CD4-positive, alpha-beta T cell treated with Interferon gamma for 1 hour (primary cell): ENCODE data around the gene NDUFV1.
"Not testable (repeated sequence)": the region's sequence is repeated elsewhere in the genome, so short reads cannot be mapped to it uniquely, and the experiment has no call there.

Experiments
- DNase-seq: peaks from one replicate; pipeline ENCODE4 v3.0.0-alpha.2; 2020

Gene NDUFV1

GRCh38 chr11:67627812-67628624 lies 21.3 kb downstream of the NDUFV1 start:
- DNase-seq: no peak

DNA sequence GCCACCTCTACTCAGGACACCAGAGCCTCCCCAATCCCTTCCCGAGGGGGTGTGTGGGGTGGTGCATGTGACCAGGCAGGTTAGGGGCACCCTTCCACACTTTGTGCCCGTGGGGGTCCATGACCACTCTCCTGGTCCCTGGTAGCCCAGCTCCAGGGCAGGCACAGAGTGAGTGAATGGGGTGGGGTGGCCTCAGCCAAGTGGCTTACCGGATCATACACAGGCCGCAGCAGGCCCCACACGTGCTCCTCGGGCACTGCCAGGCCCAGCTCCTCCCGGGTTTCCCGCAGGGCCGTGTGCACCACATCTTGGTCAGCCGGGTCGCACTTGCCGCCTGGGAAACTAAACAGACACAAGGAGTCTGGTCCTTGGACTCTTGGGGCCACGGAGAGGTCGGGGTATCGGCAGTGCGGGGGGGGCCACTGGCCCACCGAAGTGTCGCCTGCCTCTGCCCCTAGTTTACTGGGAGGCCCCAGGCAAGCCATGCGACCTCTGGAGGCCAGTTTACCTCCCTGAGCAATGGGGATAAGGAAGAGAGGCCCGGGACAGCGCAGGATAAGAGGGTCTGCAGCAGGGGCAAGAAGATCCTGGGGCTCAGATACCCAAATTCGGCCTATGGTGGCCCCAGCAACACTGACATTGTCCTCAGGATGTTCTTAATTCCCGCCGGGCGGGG lies 22.1 kb downstream of the NDUFV1 start:
- DNase-seq: no peak

DNA sequence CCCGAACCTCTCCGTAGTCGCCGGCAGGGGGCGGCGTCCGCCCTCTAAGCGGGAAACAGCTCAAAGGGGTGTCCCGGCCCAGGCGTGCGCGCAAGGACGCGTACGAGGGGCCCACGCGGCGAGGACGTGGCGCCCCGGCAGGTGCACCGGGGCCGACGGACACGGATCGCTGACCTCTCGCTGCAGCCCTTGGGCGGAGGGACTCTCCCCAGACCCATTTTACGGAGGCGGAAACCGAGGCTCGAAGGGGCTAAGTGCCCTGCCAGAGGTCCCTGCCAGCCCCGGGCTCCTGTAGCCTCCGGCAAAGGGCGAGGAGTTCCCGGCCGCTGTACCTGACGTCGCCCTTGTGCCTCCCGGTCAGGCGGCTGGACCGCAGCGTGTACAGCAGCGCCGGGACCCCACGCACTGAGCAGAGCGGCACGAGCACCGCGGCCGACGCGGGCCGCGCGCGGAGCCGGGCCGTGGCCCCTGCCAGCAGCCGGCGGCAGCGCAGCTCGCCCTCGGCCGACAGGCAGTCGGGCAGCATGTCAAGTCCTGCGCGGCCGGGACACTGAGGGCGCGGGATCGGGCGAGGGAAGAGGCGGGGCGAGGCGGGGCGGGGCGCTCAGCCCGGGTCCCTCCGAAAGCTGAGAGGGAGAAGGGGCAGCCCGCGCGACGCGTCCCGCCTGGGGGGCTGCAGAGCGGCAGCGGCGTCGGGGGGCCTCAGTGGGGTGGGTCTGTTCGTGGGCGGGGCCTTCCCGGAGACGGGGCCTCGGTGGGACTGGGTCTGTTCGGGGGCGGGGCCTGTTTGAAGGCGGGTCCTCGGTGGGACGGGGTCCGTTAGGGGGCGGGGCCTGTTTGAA lies 22.9 kb downstream of the NDUFV1 start, which contains the start of gene NUDT8:
Gene NUDT8 (minus strand): TSS at position 552 of the 842 bp plus-strand sequence. CDS start 26 bp downstream, at position 526.
- peak; percentile 85 for DNase-seq

DNA sequence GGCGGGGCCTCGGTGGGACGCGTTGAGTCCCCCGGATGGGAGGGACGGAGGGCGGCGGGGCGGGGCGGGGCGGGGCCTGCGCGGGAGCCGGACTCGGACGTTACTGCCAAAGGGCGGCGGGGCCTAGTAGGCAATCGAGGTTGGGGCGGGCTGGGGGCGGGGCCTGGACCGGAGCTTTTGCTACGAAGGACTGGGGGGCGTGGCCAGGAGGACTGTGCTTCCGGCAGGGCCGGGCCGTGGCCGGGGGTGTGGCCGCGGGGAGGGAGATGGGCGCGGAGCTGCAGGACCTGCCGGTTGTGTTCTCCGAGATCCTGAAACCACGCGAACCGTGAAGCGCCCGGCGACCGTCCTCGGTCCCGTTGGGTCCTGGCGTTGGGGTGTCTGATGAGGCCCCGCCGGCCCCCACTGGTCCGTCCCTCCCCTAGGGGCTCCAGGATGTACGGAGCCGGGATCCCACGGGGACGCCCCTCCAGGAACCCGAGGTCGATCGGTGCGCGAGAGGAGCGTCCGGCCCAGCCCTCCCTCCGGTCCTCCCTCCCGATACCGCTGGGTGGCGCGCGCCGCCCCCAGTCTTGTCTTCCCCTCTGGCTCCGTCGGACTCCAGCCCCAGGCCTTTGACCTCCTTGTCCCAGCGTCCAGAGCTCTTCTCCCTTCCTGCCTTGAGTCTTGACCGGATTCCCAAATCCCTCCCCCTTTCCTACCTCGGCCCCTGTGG lies 23.6 kb downstream of the NDUFV1 start:
- peak; percentile 96 for DNase-seq

- no peak for DNase-seq
Observed at GRCh38 chr11:67630943-67631331, 24.2 kb downstream of the NDUFV1 start.

DNA sequence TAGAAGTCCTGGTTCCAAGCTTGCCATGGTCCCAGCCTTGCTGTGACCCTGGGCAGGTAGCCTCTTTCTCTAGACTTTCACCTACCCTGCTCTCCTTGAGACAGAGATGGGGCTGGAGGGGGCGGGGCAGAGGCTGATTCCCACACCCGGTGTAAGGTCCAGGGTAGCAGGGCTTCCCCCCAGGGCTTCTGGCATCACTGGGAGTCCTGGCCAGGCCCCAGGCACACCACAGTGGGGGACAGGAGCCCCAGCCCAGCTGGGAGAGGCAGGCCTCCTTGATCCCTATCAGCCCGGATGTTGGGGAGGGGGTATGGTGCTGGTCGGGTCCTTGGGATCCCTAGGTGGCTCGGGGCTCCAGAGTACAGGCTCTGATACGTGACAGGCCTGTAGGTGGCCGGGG lies 24.7 kb downstream of the NDUFV1 start:
- DNase-seq: no peak

- DNase-seq: no peak
Observed at GRCh38 chr11:67631853-67632174, 25.1 kb downstream of the NDUFV1 start.

- DNase-seq: no peak
Observed at GRCh38 chr11:67632175-67632981, 25.6 kb downstream of the NDUFV1 start.

DNA sequence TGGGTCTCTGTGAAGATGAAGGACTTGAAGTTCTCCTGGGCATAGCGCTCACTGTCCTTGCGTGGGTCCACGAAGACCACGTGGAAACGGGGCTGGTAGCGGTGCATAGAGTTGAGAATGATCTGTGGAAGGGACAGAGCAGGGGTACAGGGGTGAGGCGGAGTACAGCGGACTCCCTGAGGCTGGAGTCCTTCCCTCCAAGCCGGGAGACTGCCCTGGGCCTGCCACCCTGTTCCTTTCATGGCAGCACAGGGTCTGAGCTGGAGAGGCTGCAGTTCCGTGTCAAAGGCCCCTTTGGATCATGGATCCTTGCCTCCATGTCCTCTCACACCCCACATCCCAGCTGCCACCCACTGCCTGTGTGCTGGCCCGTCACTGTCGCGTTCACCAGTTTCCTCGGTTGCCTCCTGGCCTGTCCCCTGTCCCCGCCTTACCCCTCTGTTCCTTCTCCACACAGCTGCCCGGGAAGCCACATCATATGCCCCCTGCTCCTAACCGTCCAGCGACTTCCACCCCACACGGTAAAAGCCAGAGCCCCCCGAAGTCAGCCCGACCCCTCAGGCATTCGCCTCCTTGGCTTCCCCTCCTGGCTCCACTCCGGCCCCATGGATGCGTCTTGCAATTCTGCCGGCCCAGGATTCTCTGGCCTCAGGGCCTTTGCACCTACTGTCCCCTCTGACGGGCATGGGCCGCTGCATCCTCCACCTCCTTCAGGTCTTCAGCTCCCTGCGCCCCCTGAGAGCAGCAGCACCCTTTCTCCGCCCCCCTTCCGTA lies 26.4 kb downstream of the NDUFV1 start:
- no peak for DNase-seq

- no peak for DNase-seq
Observed at GRCh38 chr11:67633758-67634365, 27.1 kb downstream of the NDUFV1 start.

GRCh38 chr11:67634366-67635230 lies 27.9 kb downstream of the NDUFV1 start:
- no peak for DNase-seq

DNA sequence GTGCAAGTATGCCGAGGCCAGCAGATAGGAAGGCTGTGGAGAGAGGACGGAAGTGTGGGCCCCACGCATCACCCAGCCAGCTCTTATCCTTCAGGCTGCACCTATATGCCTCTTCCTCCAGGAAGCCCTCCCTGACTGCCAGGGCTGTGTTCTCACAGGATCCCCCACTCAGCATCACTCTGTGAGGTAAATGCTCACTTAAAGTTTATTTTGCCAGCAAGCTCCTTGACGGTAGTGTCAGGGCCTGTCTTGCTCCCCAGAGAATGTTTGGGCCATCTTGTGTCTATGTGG lies 28.4 kb downstream of the NDUFV1 start:
- no peak for DNase-seq

DNA sequence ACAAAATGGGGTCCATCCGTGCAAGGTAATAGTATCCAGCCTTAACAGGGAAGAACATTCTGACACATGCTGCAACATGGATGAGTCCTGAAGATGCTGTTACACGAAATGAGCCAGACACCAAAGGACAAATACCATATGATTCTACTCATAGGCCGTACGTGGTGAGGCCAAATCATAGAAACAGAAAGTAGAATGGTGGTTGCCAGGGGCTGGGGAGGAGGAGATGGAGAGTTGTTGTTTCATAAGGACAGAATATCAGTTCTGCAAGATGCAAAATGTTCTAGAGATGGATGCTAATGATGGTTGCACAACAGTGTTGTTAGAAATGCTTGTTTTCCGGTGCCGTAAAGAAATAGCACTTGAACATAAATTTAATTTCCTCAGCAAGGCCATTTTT lies 30.2 kb downstream of the NDUFV1 start:
- no peak for DNase-seq

DNA sequence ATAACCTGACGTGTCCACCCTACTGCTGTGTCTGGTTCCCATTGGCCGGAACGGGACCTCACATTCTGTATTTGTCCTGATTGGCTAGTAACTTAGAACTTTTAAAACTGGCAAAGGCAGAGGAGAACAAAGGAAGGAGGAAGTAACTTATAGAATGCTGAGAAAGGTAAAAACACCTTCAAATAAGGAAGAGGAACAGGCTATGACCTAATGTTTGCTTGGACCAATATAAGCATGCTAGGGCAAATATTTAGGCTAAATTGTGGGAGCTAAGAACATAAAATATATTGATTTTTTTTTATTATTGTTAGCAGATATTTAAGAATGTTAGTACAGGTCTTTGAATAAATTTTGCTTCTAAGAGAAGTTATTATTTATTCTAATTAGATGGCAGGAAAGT lies 30.7 kb downstream of the NDUFV1 start:
- not testable (repeated sequence) for DNase-seq

DNA sequence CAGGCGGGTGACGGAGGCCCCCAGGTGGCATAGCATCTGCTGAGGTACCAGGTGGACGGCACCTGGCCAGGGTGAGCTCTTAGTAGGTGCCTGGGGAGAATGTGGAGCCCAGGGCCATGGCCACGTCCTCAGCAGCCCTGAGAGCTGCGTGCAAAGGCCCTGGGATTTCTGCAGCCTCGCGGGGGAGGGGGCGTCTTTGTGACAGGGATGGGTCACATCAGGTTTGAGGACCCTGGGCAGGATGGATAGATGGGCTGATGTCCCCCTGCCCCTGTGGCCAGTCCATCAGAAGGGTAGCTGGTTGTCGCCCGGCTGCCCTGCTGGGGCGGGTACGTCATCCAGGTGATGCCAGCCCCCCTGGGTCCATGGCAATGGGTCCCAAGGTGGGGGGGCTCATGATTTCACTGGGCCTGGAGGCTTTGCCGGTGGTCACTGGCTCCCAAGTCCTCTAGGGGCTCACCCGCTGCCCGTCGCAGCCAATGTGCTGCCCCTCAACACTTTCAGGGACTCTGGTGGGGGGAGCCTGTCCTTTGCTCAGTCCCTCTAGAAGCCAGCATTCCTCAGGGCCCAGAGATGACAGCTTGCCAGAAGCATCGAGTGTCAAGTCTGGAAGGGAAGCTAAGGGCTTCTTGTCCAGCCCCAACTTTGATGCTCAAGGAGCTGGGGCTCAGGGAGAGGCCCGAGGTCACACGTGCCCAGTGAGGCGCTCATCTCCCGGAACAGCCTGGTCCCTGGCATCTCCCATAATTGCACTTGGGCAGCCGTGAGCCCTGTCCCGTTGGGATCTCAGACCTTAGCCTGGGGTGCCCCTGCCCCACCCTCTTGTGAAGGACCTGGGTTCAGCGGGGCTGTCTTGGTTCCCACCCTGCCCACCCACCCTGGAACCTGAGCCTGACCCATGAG lies 32.0 kb downstream of the NDUFV1 start:
- DNase-seq: no peak

GRCh38 chr11:67639438-67639859 lies 32.7 kb downstream of the NDUFV1 start, which contains the start of gene TBX10:
TBX10 (minus strand) TSS chr11:67639763; CDS start chr11:67639472, 291 bp downstream.
- DNase-seq: no peak

DNA sequence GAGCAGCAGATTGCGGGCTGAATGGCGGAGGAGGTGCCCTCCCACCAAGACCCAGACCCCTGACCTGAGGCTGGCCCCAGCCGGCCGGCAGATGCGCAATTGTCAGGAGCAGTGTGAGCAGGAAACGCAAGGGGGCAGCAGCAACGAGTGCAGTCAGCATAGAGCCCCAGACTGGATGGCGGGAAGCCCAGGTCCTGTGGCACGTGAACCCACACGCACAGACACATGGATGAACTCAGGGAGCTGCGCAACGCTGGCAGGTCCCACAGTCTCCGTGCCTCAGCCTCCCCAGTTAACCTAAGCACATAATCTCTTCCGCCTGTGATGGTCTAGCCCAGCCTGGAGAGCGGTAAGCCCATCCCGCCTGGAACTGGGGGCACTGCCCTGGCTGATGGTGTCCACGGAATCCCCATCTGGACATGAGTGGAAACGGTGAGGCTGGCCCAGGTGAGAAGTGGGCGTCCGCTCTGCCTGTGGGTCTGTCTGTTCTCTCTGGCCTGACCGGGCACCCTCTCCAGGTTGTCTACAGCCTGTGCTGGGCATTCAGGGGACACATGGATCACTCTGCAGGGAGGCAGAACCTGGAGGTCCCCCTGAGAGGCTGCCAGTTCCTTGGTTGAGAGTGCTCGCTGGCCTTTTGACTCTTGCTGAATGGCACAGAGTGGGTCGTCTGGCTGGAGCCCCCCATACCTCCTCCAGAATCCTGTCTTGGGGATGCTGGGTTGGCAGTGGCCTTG lies 33.5 kb downstream of the NDUFV1 start:
- peak; percentile 61 for DNase-seq

DNA sequence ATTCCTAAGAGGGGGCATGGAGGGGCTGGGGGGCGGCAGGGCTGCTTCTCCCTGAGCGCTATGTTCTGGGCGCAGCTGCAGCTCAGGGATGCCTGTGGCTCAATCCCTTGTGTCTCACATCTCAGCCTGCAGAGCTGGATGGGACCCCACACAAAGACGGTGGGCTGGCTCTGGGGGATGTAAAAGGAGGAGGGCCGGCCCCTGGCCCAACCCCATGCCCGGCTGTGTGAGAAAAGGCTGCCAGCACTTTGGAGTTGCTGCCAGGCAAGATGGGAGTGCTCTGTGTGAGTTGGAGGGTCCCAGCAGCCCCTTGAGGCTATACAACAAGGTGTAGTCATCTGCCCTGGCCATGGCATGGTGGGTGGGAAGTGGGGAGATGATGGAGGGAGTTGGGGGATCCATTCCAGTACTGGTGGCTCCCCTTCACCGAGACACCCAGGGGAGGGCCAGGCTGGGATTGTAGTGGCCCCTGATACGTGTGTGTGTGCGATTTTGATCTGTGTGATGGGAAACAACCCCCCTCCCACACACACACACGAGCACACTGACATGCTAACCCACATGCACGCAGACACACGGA lies 34.1 kb downstream of the NDUFV1 start:
- no peak for DNase-seq
